Body of pancreas (tissue), 4 donors: ENCODE data around the gene DMRTA1. TPM values are rescaled to one million over a fixed set of nuclear protein-coding genes. Genes with fewer than 3 reads are reported as not detected.
A peak's percentile ranks its signal among the peaks of the same experiment; 100 is the strongest.

Experiments
- ATAC-seq: fragments of 150-250 bp; one replicate; pipeline ENCODE4 v1.9.1; 2016
- DNase-seq, 4 donors: peaks; one replicate each; pipeline ENCODE4 v3.0.0-alpha.2; 2019
- H3K27ac ChIP-seq, 4 donors: fragments of 200-600 bp; sonication (generic); 1 replicate in 3 of 4; 2 replicates in 1 of 4; pipeline versions ENCODE4 v1.5.1 to v1.6.1; 2016 to 2019; ENCODE audit warnings: mild to moderate bottlenecking in 1 of 4, mixed read lengths in 1 of 4, moderate library complexity in 1 of 4
- H3K27me3 ChIP-seq, 2 donors: fragments of 200-600 bp; sonication (generic); one replicate each; pipeline ENCODE4 v1.6.0; 2016; ENCODE audit warnings: mild to moderate bottlenecking in 1 of 2
- H3K36me3 ChIP-seq, 2 donors: fragments of 200-600 bp; sonication (generic); replicated peaks in 1 of 2; 2 replicates each; pipeline ENCODE4 v1.5.1; 2016; ENCODE audit warnings: low read depth in 2 of 2; ENCODE audit not compliant: insufficient read depth in 1 of 2
- H3K4me1 ChIP-seq: fragments of 200-600 bp; sonication (generic); one replicate; pipeline ENCODE4 v1.6.0; 2016
- H3K4me3 ChIP-seq, 2 donors: fragments of 200-600 bp; sonication (generic); 1 replicate in 1 of 2; 2 replicates in 1 of 2; pipeline ENCODE4 v1.5.1; 2016 to 2019
- H3K9me3 ChIP-seq, 3 donors: fragments of 200-600 bp; sonication (generic); 1 replicate in 2 of 3; 2 replicates in 1 of 3; pipeline ENCODE4 v1.5.1; 2016
- POLR2A ChIP-seq, 3 donors: fragments of 450-650 bp; IDR thresholded peaks; one replicate each; pipeline ENCODE4 v1.6.1; 2016; ENCODE audit warnings: antibody characterized with exemption in 3 of 3, mild to moderate bottlenecking in 2 of 3
- WGBS, 2 donors: methylation state at CpG; one replicate each; pipeline ENCODE4 v1.1.5; 2017; 5-methylcytosine and 5-hydroxymethylcytosine counted together
- intact Hi-C: fragments of 100-400 bp; cut with DNase I; formaldehyde crosslinking; loops from one replicate; pipeline ENCODE4 v1.15.1; 2023
- total RNA-seq, 2 donors: library from RNA; depleted of rRNA; stranded (reverse); fragments of >200 nt; gene quantifications; one replicate each; pipeline ENCODE4 v1.1.0, GENCODE V29; 2016
- TF ChIP-seq, protein P1 (sequence below), 7 experiments: fragments of 450-650 bp in 4 of 7; fragments of 200-600 bp in 3 of 7; sonication (generic) in 3 of 7; IDR thresholded peaks; one replicate each; pipeline ENCODE4 v1.5.1; 2016 to 2019; ENCODE audit warnings: antibody characterized with exemption in 7 of 7

Gene DMRTA1, protein sequence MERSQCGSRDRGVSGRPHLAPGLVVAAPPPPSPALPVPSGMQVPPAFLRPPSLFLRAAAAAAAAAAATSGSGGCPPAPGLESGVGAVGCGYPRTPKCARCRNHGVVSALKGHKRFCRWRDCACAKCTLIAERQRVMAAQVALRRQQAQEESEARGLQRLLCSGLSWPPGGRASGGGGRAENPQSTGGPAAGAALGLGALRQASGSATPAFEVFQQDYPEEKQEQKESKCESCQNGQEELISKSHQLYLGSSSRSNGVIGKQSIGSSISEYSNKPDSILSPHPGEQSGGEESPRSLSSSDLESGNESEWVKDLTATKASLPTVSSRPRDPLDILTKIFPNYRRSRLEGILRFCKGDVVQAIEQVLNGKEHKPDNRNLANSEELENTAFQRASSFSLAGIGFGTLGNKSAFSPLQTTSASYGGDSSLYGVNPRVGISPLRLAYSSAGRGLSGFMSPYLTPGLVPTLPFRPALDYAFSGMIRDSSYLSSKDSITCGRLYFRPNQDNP
- 1 to 10 TPM; 3.3 to 4.4 TPM for total RNA-seq

- Histone ChIP-seq H3K36me3 (no peaks in the 10 kb centered on the region), H3K27ac (peak within 1 kb of the TSS; percentile 79 to 96 (median 94)), H3K4me1 (peaks cover 27% of the 10 kb centered on the region), H3K27me3 (no peaks in the 10 kb centered on the region), H3K9me3 (no peaks in the 10 kb centered on the region), H3K4me3 (peak within 1 kb of the TSS; percentile 18 to 38)
- peak; percentile 87 to 92 (median 90) for DNase-seq
- peak; percentile 92 for ATAC-seq
- intact Hi-C loops = no loop called here
- 0 to 1% methylated on average over 24 of the region's 24 CpGs for WGBS, 2 donors
- TF ChIP-seq, protein P1, sequence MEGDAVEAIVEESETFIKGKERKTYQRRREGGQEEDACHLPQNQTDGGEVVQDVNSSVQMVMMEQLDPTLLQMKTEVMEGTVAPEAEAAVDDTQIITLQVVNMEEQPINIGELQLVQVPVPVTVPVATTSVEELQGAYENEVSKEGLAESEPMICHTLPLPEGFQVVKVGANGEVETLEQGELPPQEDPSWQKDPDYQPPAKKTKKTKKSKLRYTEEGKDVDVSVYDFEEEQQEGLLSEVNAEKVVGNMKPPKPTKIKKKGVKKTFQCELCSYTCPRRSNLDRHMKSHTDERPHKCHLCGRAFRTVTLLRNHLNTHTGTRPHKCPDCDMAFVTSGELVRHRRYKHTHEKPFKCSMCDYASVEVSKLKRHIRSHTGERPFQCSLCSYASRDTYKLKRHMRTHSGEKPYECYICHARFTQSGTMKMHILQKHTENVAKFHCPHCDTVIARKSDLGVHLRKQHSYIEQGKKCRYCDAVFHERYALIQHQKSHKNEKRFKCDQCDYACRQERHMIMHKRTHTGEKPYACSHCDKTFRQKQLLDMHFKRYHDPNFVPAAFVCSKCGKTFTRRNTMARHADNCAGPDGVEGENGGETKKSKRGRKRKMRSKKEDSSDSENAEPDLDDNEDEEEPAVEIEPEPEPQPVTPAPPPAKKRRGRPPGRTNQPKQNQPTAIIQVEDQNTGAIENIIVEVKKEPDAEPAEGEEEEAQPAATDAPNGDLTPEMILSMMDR (IDR thresholded peaks at IDR 0.05) = no peak
- peak; percentile 54 to 87 (median 83) for TF ChIP-seq POLR2A (IDR thresholded peaks at IDR 0.05)
Observed at GRCh38 chr9:22446589-22446949, at the start of gene DMRTA1. TSS of gene DMRTA1 (plus strand) at chr9:22446824. CDS start at chr9:22447066, 242 bp downstream.

- TF ChIP-seq, protein P1 (IDR thresholded peaks at IDR 0.05) = no peak
- no peak for TF ChIP-seq POLR2A (IDR thresholded peaks at IDR 0.05)
- H3K27ac ChIP-seq = no peak overlapping the region
- no peaks in the 10 kb centered on the region for H3K27me3 ChIP-seq
- DNase-seq (no peak), ATAC-seq (no peak)
- 31 to 35% methylated on average over 2 of the region's 2 CpGs for WGBS, 2 donors
- no peaks in the 10 kb centered on the region for H3K36me3 ChIP-seq
- H3K4me3 ChIP-seq = no peak overlapping the region
- H3K4me1 ChIP-seq = no peaks in the 10 kb centered on the region
- H3K9me3 ChIP-seq = no peaks in the 10 kb centered on the region
- intact Hi-C loops = no loop called here
Observed at GRCh38 chr9:22401671-22402070, 45.0 kb upstream of the DMRTA1 start.

GRCh38 chr9:22405869-22406659, 40.6 kb upstream of the DMRTA1 start:
- WGBS, 2 donors = 56 to 60% methylated on average over 7 to 12 of the region's 13 CpGs
- intact Hi-C loops = no loop called here
- Histone ChIP-seq H3K4me3 (no peak overlapping the region), H3K27ac (no peak overlapping the region), H3K27me3 (no peaks in the 10 kb centered on the region), H3K4me1 (no peaks in the 10 kb centered on the region), H3K36me3 (no peaks in the 10 kb centered on the region), H3K9me3 (no peaks in the 10 kb centered on the region)
- TF ChIP-seq, protein P1 (IDR thresholded peaks at IDR 0.05) = no peak
- TF ChIP-seq POLR2A (IDR thresholded peaks at IDR 0.05) = no peak
- ATAC-seq (no peak), DNase-seq (no peak)

- Histone ChIP-seq H3K27ac (no peak overlapping the region), H3K36me3 (no peaks in the 10 kb centered on the region), H3K4me1 (no peaks in the 10 kb centered on the region), H3K4me3 (no peak overlapping the region), H3K9me3 (no peaks in the 10 kb centered on the region), H3K27me3 (no peaks in the 10 kb centered on the region)
- no peak for DNase-seq
- ATAC-seq = no peak
- intact Hi-C loops = no loop called here
- 35 to 38% methylated on average over 1 of the region's 1 CpG for WGBS, 2 donors
- TF ChIP-seq, protein P1 (IDR thresholded peaks at IDR 0.05) = no peak
- no peak for TF ChIP-seq POLR2A (IDR thresholded peaks at IDR 0.05)
Observed at GRCh38 chr9:22413884-22414283, 32.7 kb upstream of the DMRTA1 start.
